Mammary epithelial cell (primary cell): ENCODE data around the gene SCAANT1.

Experiments used
- EZH2 ChIP-seq: IDR thresholded peaks from 2 replicates; pipeline ENCODE4 v1.6.1; 2012; ENCODE audit warnings: low read length, inconsistent platforms, borderline replicate concordance
- TF ChIP-seq, protein P1 (sequence below), 2 donors: IDR thresholded peaks in 1 of 2; conservative IDR thresholded peaks in 1 of 2; 2 replicates each; pipeline ENCODE4 v1.5.1; 2011 to 2012; ENCODE audit warnings: inconsistent platforms in 2 of 2, low read length in 2 of 2, mild to moderate bottlenecking in 2 of 2, control low read depth in 1 of 2, low read depth in 1 of 2; ENCODE audit not compliant: insufficient read depth in 1 of 2; ENCODE audit errors: extremely low read depth in 1 of 2

- TF ChIP-seq, protein P1, sequence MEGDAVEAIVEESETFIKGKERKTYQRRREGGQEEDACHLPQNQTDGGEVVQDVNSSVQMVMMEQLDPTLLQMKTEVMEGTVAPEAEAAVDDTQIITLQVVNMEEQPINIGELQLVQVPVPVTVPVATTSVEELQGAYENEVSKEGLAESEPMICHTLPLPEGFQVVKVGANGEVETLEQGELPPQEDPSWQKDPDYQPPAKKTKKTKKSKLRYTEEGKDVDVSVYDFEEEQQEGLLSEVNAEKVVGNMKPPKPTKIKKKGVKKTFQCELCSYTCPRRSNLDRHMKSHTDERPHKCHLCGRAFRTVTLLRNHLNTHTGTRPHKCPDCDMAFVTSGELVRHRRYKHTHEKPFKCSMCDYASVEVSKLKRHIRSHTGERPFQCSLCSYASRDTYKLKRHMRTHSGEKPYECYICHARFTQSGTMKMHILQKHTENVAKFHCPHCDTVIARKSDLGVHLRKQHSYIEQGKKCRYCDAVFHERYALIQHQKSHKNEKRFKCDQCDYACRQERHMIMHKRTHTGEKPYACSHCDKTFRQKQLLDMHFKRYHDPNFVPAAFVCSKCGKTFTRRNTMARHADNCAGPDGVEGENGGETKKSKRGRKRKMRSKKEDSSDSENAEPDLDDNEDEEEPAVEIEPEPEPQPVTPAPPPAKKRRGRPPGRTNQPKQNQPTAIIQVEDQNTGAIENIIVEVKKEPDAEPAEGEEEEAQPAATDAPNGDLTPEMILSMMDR (conservative IDR thresholded peaks at IDR 0.05 in 1 of 2, IDR thresholded peaks at IDR 0.05 in 1 of 2; ENCODE audit: extremely low read depth in 1 of 2, insufficient read depth in 1 of 2, low read depth in 1 of 2, low read length in 2 of 2): no peak
- TF ChIP-seq EZH2: no peak
Observed at GRCh38 chr3:63951492-63952247, 39.5 kb upstream of the SCAANT1 start.
